Bronchial epithelial cell (primary cell): ENCODE data around the gene PHF5A. TPM values are rescaled to one million over a fixed set of nuclear protein-coding genes. Genes with fewer than 3 reads are reported as not detected.
A peak's percentile ranks its signal among the peaks of the same experiment; 100 is the strongest.
"Not testable (repeated sequence)": the region's sequence is repeated elsewhere in the genome, so short reads cannot be mapped to it uniquely, and the experiment has no call there.

Experiments used
- DNase-seq: peaks from one replicate; pipeline ENCODE4 v3.0.0-alpha.2; 2010; ENCODE audit warnings: low read depth
- FAIRE-seq: peaks from 2 replicates; lab custom pipeline; 2011; peaks lifted over from hg19 to GRCh38; lab: Jason Lieb, UNC
- H3K27me3 ChIP-seq: 2 replicates; pipeline ENCODE4 v1.5.1; 2011; ENCODE audit warnings: low read length; ENCODE audit not compliant: control insufficient read depth, insufficient read depth
- H3K36me3 ChIP-seq: 2 replicates; pipeline ENCODE4 v1.5.1; 2011; ENCODE audit warnings: low read length; ENCODE audit not compliant: control insufficient read depth, insufficient read depth
- H3K4me3 ChIP-seq: 2 replicates; pipeline ENCODE4 v1.5.1; 2011; ENCODE audit warnings: mild to moderate bottlenecking, low read depth, low read length, control low read depth
- CTCF ChIP-seq: IDR thresholded peaks from 2 replicates; pipeline ENCODE4 v1.5.1; 2011; ENCODE audit warnings: mild to moderate bottlenecking, moderate library complexity, low read length, control low read depth, inconsistent platforms; ENCODE audit not compliant: insufficient read depth, severe bottlenecking
- total RNA-seq: library from RNA; depleted of rRNA; stranded (reverse); fragments of >200 nt; gene quantifications from 2 replicates; pipeline ENCODE4 v1.2.1, GENCODE V29; 2014

PHF5A gene
- total RNA-seq, 1 donor from 2014 or later, result 111 TPM

GRCh38 chr22:41470886-41471285 lies 2.4 kb upstream of the PHF5A start:
- DNase-seq (no peak), FAIRE-seq (no peak)
- Histone ChIP-seq H3K36me3 (peaks cover 16% of the 10 kb centered on the region), H3K27me3 (no peaks in the 10 kb centered on the region), H3K4me3 (no peak overlapping the region)
- TF ChIP-seq CTCF, result no peak

GRCh38 chr22:41469218-41469851 lies 843 bp upstream of the PHF5A start:
- DNase-seq (no peak), FAIRE-seq (no peak)
- Histone ChIP-seq H3K27me3 (no peaks in the 10 kb centered on the region), H3K36me3 (peaks cover 24% of the 10 kb centered on the region), H3K4me3 (peak overlapping the region; percentile 89)
- TF ChIP-seq CTCF, result no peak

- FAIRE-seq, result no peak
- no peaks in the 10 kb centered on the region for H3K27me3 ChIP-seq
- H3K4me3 ChIP-seq, result no peak overlapping the region
- TF ChIP-seq CTCF, result no peak
- DNase-seq, result no peak
- peaks cover 25% of the 10 kb centered on the region for H3K36me3 ChIP-seq
These were observed 6.6 kb downstream of the PHF5A start for GRCh38 chr22:41461901-41462300.

GRCh38 chr22:41460071-41460470 lies 8.4 kb downstream of the PHF5A start:
- not testable (repeated sequence) for FAIRE-seq, H3K4me3 ChIP-seq
- H3K36me3 ChIP-seq, result peaks cover 14% of the 10 kb centered on the region

GRCh38 chr22:41459431-41459830 lies 9.1 kb downstream of the PHF5A start:
- no peaks in the 10 kb centered on the region for H3K27me3 ChIP-seq
- H3K36me3 ChIP-seq, result peaks cover 10% of the 10 kb centered on the region
- DNase-seq (no peak), FAIRE-seq (no peak)
- H3K4me3 ChIP-seq, result no peak overlapping the region
- TF ChIP-seq CTCF, result no peak

More at GRCh38 chr22:41460071-41460470, 8.4 kb downstream of the PHF5A start:
- not testable (repeated sequence) for DNase-seq, H3K27me3 ChIP-seq

GRCh38 chr22:41458161-41458728 lies 10.2 kb downstream of the PHF5A start:
- Histone ChIP-seq H3K27me3 (no peaks in the 10 kb centered on the region), H3K36me3 (peaks cover 8% of the 10 kb centered on the region), H3K4me3 (no peak overlapping the region)
- no peak for FAIRE-seq
- DNase-seq, result no peak
- no peak for TF ChIP-seq CTCF
